Activated naive CD4-positive, alpha-beta T cell treated with anti-CD3 and anti-CD28 coated beads, Interleukin-2, amount 50 U/mL, for 16 hours (primary cell): ENCODE measurements around the gene IWS1.
"Not testable (repeated sequence)": the region's sequence is repeated elsewhere in the genome, so short reads cannot be mapped to it uniquely, and the experiment has no call there.

Source experiments
- DNase-seq: peaks from one replicate; pipeline ENCODE4 v3.0.0-alpha.2; 2020

IWS1 gene

GRCh38 chr2:127560201-127560930 is 34.1 kb upstream of the IWS1 start:
- no peak for DNase-seq

- DNase-seq = no peak
Observed at GRCh38 chr2:127559454-127559853, 33.2 kb upstream of the IWS1 start.

- DNase-seq = no peak
Observed at GRCh38 chr2:127558911-127559310, 32.6 kb upstream of the IWS1 start.

DNA sequence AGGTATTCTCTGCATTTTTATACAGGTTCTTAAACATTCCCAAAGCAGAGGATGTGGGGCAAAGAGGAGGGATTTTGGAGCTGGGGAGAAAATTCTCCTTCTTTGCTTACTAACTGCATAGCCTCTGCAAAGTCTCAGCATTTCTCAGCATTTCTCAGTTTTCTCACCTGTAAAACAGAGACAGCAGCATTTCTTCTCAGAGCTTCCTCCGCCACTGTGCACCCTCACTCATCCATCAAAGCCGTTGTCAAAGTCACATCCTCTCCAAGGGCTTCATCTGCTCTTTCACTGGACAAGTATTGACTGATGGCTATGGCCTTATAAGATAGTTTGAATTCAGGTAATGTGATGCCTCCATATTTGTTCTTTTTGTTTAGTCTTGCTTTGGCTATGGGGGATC is 26.6 kb upstream of the IWS1 start:
- DNase-seq = no peak

- DNase-seq = no peak
Observed at GRCh38 chr2:127552336-127552735, 26.0 kb upstream of the IWS1 start.

DNA sequence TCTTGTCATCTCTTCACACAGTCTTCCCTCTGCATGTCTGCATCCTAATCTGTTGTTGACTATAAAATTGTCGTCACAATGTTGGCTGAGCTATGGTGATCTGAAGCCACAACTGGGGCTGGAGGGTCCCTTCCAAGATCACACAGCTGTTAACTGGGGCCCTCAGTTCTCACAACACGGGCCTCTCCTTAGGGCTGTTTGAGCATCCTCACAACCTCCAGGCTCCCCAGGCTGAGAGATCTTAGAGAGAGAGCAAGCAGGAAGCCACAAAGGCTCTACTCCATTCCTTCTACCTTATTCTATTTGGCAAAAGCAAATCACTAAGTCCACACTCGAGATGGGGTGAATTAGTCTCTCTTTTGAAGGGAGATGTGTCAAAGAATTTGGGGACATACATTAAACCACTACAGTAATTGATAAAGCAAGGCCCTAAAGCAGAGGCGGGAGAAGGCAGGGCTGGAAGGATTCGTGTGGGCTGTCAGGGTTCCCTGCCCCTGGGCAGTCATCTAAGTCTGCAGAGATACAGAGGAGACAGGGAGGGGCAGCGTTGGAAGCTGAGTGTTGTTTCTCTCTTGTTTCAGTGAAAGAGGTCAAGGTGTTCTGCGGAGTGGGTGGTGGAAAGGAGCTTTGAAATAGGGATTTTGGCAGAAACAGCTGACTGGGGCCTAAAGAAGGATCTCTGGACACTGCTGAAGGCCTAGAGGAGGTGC is 25.1 kb upstream of the IWS1 start:
- no peak for DNase-seq

DNA sequence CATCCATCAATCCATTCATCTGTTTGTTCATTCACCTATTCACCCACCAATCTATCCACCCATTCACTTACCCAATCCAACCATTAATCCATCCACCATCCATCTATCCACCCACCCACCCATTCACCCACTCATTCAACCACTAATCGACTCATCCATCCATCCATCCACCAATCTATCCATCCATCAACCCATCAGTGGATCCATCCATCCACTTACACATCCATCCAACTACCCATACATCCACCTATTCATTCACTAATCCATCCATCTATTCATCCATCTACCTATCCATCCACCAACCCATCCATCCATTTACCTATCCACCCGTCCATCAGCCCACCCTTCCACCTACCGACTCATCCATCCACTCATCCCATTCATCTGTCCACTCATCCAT is 20.5 kb upstream of the IWS1 start:
- DNase-seq = no peak

GRCh38 chr2:127545796-127546195 is 19.5 kb upstream of the IWS1 start:
- DNase-seq = no peak

DNA sequence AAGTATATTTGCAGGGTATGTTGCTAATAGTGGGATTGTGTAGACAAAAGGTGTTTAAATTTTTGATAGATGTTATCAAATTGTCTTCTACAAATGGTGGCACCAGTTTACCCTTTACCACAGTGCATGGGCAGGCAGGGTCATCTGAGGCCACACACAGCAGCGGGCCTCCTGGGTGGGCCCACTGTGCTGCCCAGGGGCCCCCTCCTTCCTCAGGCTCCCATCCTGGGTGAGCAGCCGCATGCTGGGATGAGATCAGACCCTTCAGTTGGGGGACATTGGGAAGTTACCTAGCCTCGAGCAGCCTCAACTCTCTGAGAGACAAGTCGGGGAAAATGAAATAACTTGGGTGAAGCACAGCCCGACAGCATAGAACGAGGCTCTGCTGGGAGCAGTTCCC is 18.9 kb upstream of the IWS1 start:
- no peak for DNase-seq

- not testable (repeated sequence) for DNase-seq
Observed at GRCh38 chr2:127543013-127543501, 16.8 kb upstream of the IWS1 start.

DNA sequence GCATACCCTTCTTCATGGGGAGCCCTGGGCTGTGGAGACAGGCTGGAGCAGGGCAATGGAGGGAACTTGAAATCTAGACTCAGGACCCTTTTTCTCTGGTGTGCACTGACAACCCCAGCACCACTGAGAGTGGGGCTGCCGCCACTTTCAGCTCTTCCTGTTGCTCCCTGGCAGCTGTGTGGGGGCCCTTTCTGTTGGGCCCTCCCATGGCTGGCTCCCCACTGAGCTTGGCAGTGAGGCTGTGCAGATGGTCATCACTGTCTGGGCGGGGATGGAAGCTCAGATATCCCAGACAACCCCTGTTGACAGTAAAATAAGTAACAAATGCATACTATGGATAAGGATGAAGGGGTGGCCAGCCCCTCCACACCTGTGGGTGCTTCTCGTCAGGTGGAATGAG is 15.9 kb upstream of the IWS1 start:
- no peak for DNase-seq

- no peak for DNase-seq
Observed at GRCh38 chr2:127541809-127542208, 15.5 kb upstream of the IWS1 start.

GRCh38 chr2:127537644-127538043 is 11.4 kb upstream of the IWS1 start:
- no peak for DNase-seq

DNA sequence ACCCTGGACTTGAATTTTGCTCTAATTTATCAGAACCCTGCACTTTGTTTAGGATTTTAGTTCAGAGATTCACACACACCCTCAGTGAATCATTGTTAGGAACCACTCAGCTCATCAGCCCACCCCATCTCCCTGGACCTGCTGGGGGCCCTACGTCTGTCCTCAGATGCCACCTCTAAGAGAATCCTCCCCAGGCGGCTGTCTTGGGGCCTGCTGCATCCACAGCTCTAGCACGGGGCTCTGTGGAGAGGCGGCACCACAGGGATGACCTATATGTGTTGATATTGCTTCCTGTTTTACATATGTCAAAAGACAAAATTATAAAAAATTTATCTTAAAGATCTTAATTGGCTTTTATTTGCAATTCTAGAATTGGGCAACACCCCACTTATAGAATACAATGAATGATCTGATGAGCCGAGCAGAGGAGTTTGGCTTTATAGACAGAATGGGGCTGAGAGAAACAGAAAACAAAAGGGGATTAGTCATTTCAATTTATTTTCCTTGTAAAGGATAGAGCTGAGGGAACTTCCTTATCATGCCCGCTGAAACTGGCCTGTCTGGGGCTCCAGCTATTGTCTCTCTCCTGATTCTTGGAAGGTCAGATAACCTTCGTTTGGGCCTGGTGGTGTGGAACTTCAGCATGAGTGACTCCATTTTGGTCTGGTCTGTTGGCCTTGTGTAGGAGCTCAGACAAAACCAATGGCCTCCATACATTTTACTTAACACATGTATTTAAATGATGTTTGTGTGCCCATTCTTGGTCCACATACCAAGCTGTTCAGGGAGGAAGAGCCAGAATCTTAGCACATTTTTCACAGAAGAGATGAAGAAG is 10.6 kb upstream of the IWS1 start:
- DNase-seq = no peak

DNA sequence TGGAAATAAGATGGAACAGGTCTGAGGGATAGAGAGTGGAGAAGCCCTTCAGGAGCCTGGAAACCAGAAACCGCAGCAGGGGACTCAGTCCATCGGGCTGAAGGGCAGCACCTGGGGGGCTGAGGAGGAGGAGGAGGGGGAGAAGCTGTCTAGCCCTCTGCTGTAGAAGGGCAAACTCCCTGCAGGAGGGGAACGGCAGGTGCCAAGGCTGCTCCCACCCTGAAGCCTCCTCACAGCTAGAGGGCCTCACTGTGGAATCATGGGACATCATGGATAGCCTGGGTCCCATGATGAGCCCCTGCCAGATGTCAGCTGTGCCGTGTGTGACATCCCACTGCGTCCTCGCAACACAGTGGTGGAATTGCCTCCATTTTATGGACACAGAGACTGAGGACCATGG is 9.6 kb upstream of the IWS1 start:
- no peak for DNase-seq

GRCh38 chr2:127535422-127535901 is 9.2 kb upstream of the IWS1 start, which contains the start of gene MYO7B:
TSS of gene MYO7B (plus strand) at chr2:127535683. CDS start at chr2:127559723, 24,040 bp downstream.
- no peak for DNase-seq

DNA sequence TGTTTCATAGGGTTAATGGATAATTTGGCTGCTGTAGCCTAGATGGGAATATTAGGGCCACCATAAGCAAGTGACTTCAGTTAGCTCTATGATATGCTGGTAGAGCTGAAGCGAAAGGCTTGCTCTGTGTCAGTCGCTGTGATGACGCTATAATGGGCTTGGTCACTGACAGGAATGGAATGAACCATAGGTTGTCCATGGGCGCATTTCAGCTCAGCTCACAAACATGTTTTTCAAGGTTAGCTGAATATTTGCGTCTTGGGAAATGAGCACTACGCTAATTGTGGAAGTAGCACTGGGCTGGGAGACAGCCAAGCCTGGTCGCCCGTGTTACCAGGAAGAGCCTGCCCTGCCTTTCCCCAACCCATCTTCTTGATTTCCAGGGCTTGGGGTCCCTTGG is 6.0 kb upstream of the IWS1 start:
- no peak for DNase-seq

DNA sequence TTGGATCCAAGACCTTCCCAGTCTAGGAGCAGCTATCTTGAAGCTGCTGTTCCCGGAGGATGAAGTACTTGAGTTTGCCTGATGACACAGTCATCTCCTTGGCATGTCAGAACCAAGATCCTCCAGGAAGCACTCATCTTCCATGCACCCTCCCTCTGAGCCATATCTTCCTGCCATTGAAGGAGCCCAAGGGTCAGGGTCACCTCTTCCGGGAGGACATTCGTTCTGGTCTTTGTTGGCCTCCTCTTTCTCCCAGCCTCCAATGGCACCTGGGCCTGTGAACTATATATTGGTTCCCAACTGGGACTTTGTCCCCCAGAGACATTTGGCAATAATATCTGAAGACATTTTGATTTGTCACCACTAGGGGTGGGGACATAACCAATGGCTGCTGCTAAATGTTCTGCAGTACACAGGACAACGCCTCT is 4.9 kb upstream of the IWS1 start:
- DNase-seq = no peak

DNA sequence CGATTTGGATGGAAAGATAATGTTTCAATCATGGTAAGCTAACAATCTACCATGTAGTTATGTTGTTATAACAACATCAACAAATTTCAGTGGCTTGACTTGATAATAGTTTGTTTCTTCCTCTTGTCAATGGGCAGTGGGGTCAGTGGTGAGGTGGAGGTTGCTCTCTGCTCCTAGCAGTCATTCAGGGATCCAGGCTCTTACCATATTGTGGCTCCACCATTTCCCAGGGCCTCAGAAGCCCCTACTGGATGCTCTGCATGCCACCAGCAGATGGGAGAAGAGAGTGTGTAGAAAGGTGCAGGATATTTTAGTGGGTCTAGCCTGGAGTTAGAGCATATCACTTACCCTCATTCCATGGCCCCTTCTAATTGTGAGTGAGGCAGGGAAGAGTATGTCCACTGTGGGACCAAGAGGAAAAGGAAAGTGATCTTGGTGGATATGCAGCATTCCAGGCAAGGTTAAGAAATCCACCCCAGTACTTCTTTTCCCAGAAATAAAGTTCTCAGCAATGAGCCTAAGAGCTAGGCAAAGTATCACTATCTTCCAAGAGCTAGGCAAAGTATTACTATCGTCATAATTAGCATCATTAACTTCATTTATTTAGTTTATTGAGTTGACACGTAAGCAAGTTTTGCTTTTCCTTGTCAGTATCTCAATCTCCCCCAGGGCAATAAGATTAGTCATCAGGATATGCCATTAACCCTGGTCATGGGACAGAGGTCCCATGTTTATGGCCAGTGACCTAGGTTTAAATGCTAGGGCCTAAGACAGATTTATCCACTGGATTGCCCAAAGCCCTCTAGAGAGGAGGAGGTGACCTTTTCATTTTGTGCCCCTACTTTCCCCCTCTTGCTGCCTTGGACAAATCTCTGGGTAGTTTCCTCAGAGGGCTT is 4.2 kb upstream of the IWS1 start:
- no peak for DNase-seq

GRCh38 chr2:127529416-127529815 is 3.1 kb upstream of the IWS1 start:
- DNase-seq = not testable (repeated sequence)

GRCh38 chr2:127528487-127528886 is 2.2 kb upstream of the IWS1 start:
- no peak for DNase-seq
